Kidney epithelial cell (primary cell): ENCODE results near the gene TLR9. TPM values are rescaled to one million over a fixed set of nuclear protein-coding genes. Genes with fewer than 3 reads are reported as not detected.

Experiments
- DNase-seq: peaks from one replicate; pipeline ENCODE4 v3.0.0-alpha.2; 2010; ENCODE audit warnings: low read depth
- H3K27me3 ChIP-seq: 2 replicates; pipeline ENCODE4 v1.6.0; 2011; ENCODE audit warnings: low read length; ENCODE audit not compliant: control insufficient read depth, insufficient read depth
- H3K36me3 ChIP-seq: 2 replicates; pipeline ENCODE4 v1.5.1; 2011; ENCODE audit warnings: low read length; ENCODE audit not compliant: control insufficient read depth, insufficient read depth
- H3K4me3 ChIP-seq: 2 replicates; pipeline ENCODE4 v1.5.1; 2011; ENCODE audit warnings: low read depth, mild to moderate bottlenecking, control low read depth, low read length
- total RNA-seq: library from RNA; depleted of rRNA; stranded (reverse); fragments of >200 nt; gene quantifications from 2 replicates; pipeline ENCODE4 v1.2.3, GENCODE V29; 2015
- TF ChIP-seq, protein P1 (sequence below): IDR thresholded peaks from 2 replicates; pipeline ENCODE4 v1.5.1; 2011; ENCODE audit warnings: mild to moderate bottlenecking, moderate library complexity, low read length, control low read depth, inconsistent platforms; ENCODE audit not compliant: insufficient read depth, poor library complexity, severe bottlenecking

Gene TLR9
- total RNA-seq, 1 donor from 2014 or later, result not detected

DNA sequence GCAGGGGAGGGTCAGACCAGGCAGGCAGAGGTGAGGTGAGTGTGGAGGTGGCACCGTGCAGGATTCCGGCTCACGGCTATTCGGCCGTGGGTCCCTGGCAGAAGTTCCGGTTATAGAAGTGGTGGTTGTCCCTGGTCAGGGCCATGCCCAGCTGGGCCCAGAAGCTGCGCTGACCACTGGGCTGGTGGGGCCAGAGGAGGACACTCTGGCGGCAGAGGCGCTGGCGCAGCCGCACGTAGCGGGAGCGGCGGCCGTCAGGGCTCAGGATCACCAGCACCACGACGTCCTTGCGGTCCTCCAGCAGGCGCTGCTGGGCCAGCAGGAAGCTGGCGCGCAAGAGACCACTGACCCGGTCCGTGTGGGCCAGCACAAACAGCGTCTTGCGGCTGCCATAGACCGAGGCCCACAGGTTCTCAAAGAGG, 4.3 kb downstream of the TLR9 start:
- Histone ChIP-seq H3K4me3 (no peak overlapping the region), H3K27me3 (no peaks in the 10 kb centered on the region), H3K36me3 (no peaks in the 10 kb centered on the region)
- no peak for DNase-seq
- TF ChIP-seq, protein P1, sequence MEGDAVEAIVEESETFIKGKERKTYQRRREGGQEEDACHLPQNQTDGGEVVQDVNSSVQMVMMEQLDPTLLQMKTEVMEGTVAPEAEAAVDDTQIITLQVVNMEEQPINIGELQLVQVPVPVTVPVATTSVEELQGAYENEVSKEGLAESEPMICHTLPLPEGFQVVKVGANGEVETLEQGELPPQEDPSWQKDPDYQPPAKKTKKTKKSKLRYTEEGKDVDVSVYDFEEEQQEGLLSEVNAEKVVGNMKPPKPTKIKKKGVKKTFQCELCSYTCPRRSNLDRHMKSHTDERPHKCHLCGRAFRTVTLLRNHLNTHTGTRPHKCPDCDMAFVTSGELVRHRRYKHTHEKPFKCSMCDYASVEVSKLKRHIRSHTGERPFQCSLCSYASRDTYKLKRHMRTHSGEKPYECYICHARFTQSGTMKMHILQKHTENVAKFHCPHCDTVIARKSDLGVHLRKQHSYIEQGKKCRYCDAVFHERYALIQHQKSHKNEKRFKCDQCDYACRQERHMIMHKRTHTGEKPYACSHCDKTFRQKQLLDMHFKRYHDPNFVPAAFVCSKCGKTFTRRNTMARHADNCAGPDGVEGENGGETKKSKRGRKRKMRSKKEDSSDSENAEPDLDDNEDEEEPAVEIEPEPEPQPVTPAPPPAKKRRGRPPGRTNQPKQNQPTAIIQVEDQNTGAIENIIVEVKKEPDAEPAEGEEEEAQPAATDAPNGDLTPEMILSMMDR, result no peak

DNA sequence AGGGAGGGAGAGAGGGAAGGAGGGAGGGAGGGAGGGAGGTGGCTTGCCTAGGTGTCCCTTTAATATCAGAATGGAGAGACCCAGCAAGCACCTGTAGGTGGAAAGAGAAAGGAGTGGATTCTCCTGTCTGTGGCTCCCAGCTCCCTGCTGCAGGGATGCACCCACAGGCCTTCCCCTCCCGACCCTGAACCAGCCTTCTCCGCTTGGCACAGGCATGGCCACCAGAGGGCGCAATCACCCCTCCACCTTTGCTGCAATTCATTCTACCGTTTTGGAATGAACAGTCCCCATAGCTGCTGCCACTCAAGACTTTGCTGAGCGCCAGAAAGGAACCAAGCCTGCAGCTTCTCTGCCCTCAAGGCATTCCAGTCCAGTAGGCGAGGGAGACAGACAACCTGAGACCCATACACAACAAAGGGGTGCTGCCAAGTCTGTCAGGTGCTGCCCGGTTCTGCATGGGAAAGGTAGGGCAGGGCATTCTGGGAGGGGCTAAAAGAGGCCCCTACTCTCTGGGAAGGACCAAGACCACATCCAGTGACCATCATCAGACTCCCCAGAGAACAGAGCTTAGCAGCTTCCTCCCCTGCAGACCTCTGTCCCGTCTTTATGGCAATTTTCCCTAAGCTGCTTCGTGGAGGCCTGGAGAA, 4.9 kb downstream of the TLR9 start:
- no peak overlapping the region for H3K4me3 ChIP-seq
- TF ChIP-seq, protein P1, result peak; percentile 94
- no peak for DNase-seq
- no peaks in the 10 kb centered on the region for H3K27me3 ChIP-seq
- no peaks in the 10 kb centered on the region for H3K36me3 ChIP-seq

DNA sequence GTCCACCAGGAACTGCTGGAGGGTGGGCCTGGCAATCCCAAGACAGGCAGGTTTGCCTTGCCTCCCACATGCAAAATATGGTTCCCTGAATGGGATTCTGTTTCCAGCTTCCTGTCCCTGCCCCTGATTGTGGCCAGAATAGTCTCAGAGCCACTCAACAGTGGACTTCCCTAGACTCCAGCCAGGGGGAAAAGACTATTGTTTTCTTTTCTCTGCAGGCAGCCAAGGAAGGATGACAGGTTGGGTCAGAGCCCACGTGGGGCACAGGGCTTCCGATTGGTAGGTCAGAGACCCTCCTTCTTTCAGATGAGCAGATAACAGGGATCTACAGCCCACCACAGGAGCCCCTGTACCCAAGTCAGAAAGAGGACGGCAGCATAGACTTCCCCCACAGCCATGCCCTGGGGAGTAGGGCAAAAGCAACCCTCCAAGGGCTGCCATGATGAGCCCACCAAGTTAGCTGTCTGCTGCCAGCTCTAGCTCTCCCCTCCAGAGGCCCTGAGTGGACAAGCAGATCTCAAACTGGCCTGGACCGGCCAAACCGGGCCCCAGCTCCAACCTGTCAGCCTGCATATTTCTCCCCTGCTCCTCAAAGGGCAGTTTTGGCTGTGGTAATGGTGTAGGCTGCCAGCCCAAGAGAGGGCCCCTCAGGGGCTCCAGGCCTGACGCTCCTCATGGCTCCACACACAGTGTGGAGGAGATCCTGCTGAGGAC, 6.4 kb downstream of the TLR9 start:
- Histone ChIP-seq H3K27me3 (no peaks in the 10 kb centered on the region), H3K4me3 (no peak overlapping the region), H3K36me3 (no peaks in the 10 kb centered on the region)
- TF ChIP-seq, protein P1, result no peak
- DNase-seq, result no peak

DNA sequence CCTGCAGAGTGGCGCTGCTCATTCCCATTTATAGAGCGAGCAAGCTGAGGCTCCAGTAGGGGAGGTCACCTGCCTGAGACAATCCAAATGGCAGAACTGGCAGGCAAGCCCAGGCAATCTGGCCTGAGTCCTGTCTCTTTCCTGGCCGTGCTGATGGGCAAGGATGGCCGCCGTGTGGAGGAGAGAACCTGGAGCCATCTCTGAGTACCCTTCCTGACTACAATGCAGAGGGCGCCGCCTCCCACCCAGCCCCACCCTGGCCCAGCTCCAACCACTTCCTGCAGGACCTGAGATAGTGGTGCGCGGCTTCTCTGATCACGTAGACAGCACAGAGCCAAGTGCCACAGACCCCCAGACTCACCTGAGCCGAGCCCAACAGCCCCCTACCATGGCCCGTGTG, 7.0 kb downstream of the TLR9 start:
- Histone ChIP-seq H3K27me3 (no peaks in the 10 kb centered on the region), H3K36me3 (no peaks in the 10 kb centered on the region), H3K4me3 (no peak overlapping the region)
- TF ChIP-seq, protein P1, result no peak
- DNase-seq, result no peak

DNA sequence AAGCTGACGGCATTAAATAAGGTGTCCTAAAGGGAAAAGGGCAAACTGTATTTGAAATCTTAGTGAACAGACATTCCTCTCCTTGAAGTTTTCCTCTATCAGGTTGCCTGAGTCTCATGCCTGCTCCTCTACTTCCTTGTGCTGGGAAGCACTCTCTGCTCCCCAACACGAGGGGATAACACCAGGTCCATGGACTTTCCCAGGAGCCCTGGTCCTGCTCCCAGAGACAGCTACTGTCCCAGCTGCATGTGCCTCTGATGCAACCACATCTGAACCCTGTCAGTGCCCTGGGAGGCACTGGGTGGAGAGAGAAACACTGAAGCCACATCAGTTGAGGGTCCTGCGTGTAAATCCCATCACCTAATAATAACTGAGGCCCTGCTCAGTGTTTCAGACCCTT, 7.4 kb downstream of the TLR9 start:
- Histone ChIP-seq H3K4me3 (no peak overlapping the region), H3K27me3 (no peaks in the 10 kb centered on the region), H3K36me3 (no peaks in the 10 kb centered on the region)
- TF ChIP-seq, protein P1, result no peak
- DNase-seq, result no peak
